ENCODE measurements around the gene C9orf78.
A peak's percentile ranks its signal among the peaks of the same experiment; 100 is the strongest.
"Not testable (repeated sequence)": the region's sequence is repeated elsewhere in the genome, so short reads cannot be mapped to it uniquely, and the experiment has no call there.

The C9orf78 gene

GRCh38 chr9:129811967-129812363 lies 23.1 kb downstream of the C9orf78 start:
- no peak for DNase-seq (ENCODE audit: low read depth in 2 of 2)

DNA sequence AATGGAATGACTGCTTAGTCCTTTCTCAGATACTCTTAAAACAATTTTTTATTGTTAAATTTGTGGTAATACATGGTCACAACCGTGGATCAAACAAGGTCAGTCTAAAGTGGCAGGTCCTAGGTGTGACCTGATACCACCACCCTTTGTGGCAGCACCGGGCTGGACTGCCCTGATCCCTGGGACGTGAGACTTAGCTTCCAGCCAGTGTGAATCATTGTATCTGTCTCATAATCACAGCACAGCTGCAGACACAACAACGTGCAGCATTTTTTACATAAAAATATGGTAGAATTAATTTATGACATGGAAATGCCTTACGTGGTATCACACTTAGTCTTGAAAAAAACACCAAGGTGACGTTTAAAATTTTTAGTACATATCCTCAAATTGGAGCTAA lies 24.3 kb downstream of the C9orf78 start:
- no peak for DNase-seq (ENCODE audit: low read depth in 2 of 2)

GRCh38 chr9:129810116-129810515 lies 25.0 kb downstream of the C9orf78 start:
- no peak for DNase-seq (ENCODE audit: low read depth in 2 of 2)

DNA sequence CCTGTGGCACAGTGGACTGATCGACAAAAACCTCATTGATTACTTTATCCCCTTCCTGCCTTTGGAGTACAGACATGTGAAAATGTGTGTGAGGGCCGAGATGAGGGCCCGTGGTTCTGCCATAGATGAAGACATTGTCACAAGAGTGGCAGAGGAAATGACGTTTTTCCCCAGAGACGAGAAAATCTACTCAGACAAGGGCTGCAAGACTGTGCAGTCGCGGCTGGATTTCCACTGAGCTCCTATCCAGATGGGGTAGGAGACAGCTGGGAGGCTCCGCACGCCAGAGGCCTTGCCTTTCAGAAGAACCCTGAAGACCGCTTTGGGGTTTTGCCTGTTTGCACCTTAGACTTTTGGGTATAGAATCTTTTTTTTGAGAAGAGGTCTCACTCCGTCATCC lies 25.7 kb downstream of the C9orf78 start:
- DNase-seq (ENCODE audit: low read depth in 2 of 2), result no peak

GRCh38 chr9:129806061-129806460 lies 29.0 kb downstream of the C9orf78 start:
- no peak for DNase-seq (ENCODE audit: low read depth in 2 of 2)

GRCh38 chr9:129803676-129804060 lies 31.4 kb downstream of the C9orf78 start:
- DNase-seq (ENCODE audit: low read depth in 2 of 2), result no peak

DNA sequence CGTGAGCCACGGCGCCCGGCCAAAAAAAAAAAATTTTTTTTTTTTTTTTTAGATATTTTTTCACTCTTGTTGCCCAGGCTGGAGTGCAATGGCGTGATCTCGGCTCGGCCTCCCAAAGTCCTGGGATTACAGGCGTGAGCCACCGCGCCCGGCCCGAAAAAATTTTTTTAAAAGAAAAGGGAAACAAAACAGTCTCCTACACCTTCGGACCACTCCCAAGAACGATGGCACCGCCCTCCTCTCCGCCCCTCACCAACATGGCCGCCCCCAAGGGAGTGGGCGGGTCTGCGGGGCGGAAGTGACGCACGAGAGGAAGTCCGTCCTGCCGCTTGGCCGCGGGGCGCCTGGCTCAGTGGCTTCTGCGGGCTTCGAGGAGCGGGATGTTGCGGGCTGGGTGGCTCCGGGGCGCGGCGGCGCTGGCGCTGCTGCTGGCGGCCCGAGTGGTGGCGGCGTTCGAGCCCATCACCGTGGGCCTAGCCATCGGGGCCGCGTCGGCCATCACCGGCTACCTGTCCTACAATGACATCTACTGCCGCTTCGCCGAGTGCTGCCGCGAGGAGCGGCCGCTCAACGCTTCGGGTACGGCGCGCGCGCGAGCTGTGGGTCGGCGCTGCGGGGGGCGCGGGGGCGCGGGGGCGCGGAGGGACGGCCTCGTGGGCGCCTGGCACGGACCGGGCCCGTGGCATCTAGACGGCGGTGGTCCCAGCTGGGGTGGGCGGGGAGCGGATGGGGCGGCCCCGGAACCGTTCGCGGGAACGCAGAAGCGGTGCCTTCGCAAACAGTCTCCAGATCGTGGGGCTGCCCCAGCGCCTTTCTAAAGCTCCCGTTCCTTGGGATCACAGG lies 32.0 kb downstream of the C9orf78 start, which contains the start of gene TOR1B:
TOR1B (plus strand) TSS at position 352 of the 843 bp plus-strand sequence; CDS start at position 381, 29 bp downstream.
- peak; percentile 90 to 91 for DNase-seq (ENCODE audit: low read depth in 2 of 2)

- DNase-seq (ENCODE audit: low read depth in 2 of 2), result no peak
These were observed 33.6 kb downstream of the C9orf78 start for GRCh38 chr9:129801504-129801903.

DNA sequence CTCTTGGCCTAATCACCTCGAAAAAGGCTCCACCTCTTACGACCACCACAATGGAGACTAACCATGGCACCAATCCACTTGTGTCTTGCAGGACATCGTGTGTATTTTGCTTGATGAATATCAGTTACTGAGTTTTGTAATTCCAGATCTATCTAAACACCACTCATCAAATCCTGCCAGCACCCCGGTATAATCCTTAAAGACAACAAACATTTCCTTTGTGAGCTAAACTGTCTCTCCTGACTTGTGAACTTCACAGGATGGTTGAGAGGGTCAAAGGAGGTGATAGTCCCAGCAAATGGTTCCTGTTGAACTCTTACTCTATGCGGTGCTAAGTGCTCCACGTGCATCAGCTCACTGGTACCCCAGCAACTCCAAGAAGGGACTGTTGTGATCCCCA lies 36.1 kb downstream of the C9orf78 start:
- DNase-seq (ENCODE audit: low read depth in 2 of 2), result no peak

- DNase-seq (ENCODE audit: low read depth in 2 of 2), result not testable (repeated sequence)
These were observed 39.0 kb downstream of the C9orf78 start for GRCh38 chr9:129796029-129796428.

- no peak for DNase-seq (ENCODE audit: low read depth in 2 of 2)
These were observed 40.5 kb downstream of the C9orf78 start for GRCh38 chr9:129794549-129794948.

- DNase-seq (ENCODE audit: low read depth in 2 of 2), result no peak
These were observed 48.6 kb downstream of the C9orf78 start for GRCh38 chr9:129786481-129786880.

DNA sequence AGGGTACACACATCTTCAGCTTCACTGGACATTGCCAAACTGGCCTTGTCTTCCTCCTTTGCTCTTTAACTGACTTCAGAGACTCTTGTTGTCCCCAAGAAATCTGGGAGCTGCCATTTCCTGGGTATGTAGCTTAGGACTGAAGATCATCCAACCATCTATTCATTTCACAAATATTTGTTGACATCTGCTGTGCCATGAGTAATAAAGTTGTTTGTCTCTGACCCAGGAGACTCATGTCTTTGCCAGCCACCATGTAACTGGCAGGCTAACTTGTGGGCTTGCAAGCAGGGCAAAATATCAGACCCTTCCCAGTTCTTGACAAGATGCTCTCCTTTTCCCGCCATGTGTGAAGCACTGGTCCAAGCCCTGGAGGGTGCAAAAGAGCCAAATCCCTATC lies 49.2 kb downstream of the C9orf78 start:
- no peak for DNase-seq (ENCODE audit: low read depth in 2 of 2)

DNA sequence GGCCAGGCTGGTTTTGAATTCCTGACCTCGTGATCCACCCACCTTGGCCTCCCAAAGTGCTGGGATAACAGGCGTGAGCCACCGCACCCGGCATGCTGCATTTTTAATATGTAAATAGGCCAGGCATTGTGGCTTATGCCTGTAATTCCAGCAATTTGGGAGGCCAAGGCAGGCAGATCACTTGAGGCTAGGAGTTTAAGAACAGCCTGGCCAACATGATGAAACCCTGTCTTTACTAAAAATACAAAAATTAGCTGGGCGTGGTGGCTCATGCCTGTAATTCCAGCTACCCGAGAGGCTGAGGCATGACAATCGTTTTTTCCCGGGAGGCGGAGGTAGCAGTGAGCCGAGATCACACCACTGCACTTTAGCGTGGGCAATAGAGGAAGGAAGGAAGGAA lies 50.1 kb downstream of the C9orf78 start:
- DNase-seq (ENCODE audit: low read depth in 2 of 2), result not testable (repeated sequence)

- DNase-seq (ENCODE audit: low read depth in 2 of 2), result peak; percentile 51 to 66
These were observed 51.3 kb downstream of the C9orf78 start for GRCh38 chr9:129783516-129784361.

- no peak for DNase-seq (ENCODE audit: low read depth in 2 of 2)
These were observed 53.1 kb downstream of the C9orf78 start for GRCh38 chr9:129781981-129782380.

GRCh38 chr9:129781131-129781530 lies 53.9 kb downstream of the C9orf78 start:
- no peak for DNase-seq (ENCODE audit: low read depth in 2 of 2)

DNA sequence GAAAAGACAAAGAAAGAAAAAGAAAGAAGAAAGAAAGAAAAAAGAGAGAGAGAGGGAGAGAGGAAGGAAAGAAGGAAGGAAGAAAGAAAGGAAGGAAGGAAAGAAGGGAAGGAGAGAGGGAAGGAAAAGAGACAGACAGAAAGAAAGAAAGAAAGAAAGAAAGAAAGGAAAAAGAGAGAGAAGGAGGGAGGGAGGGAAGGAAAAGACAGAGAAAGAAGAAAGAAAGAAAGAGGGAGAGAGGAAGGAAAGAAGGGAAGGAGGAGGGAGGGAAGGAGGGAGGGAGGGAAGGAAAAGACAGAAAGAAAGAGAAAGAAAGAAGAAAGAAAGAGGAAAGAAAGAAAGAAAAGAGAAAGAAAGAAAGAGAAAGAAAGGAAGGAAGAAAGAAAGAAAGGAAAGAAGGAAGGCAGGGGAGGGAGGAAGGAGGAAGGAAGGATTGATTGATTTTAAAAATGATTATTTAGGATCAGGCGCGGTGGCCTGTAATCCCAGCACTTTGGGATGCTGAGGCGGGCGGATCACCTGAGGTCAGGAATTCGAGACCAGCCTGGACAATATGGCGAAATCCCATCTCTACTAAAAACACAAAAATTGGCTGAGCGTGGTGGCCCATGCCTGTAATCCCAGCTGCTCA lies 55.4 kb downstream of the C9orf78 start:
- no peak for DNase-seq (ENCODE audit: low read depth in 2 of 2)

- no peak for DNase-seq (ENCODE audit: low read depth in 2 of 2)
These were observed 56.6 kb downstream of the C9orf78 start for GRCh38 chr9:129778469-129778868.

DNA sequence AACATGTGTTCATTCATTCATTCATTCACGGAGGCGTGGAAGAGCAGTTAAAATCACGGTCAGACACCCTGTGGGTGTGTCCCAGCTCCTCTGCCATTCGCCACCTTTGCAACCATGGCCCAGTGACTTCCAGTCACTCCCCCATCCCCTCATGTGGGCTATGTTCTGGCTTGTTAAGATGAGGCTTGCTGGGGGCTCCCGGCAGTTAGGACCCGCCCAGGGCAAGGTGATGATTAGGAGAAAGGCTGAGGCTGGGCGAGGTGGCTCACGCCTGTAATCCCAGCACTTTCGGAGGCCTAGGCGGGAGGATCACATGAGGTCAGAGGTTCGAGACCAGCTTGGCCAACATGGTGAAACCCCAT lies 57.3 kb downstream of the C9orf78 start:
- DNase-seq (ENCODE audit: low read depth in 2 of 2), result no peak
